ENCODE measurements around the gene DCUN1D2.

- TF ChIP-seq, protein P1, sequence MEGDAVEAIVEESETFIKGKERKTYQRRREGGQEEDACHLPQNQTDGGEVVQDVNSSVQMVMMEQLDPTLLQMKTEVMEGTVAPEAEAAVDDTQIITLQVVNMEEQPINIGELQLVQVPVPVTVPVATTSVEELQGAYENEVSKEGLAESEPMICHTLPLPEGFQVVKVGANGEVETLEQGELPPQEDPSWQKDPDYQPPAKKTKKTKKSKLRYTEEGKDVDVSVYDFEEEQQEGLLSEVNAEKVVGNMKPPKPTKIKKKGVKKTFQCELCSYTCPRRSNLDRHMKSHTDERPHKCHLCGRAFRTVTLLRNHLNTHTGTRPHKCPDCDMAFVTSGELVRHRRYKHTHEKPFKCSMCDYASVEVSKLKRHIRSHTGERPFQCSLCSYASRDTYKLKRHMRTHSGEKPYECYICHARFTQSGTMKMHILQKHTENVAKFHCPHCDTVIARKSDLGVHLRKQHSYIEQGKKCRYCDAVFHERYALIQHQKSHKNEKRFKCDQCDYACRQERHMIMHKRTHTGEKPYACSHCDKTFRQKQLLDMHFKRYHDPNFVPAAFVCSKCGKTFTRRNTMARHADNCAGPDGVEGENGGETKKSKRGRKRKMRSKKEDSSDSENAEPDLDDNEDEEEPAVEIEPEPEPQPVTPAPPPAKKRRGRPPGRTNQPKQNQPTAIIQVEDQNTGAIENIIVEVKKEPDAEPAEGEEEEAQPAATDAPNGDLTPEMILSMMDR (IDR thresholded peaks at IDR 0.05): no peak
- no peak for TF ChIP-seq POLR2A (IDR thresholded peaks at IDR 0.05)
These were observed 84.0 kb downstream of the DCUN1D2 start for GRCh38 chr13:113406321-113407102.
